IPS-11a (cell line): Measurements from ENCODE around the gene SELENON.

ENCODE experiments used
- H3K4me3 ChIP-seq: one replicate; pipeline ENCODE4 v1.5.1; 2013; ENCODE audit warnings: low read depth, low read length, control low read depth

Gene SELENON

DNA sequence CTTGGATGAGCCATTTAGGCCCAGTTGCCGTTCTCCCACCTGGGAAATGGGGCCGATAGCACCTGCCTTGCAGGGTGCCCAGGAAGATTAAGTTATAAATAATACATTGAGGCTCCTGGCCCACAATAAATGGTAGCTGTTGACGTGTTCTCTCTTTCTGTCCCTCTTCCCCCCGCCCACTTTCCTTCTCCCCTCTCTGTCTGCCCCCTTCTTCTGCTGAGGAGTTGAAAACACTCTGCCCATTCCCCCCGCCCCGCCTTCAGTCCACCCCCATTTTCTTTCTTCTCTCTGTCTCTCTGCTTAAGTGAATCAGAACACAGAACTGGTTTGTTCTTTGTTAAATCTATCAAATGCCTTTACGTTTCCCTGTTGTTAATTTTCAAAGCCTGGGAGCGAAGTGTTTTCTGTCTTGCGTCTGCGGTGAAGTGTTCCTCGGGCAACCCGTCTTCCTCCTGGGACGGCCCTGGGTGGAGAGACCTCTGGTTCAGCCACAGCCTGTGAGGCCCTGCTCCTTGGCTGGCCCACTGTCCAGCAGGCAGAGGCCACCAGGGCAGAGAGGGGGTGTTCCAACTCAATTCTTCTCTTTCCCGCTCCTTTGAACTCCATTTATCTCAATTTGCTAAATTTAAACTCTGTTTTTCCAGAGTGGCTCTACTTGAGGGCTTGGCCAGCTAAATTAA, 29.3 kb upstream of the SELENON start:
- no peak overlapping the region for H3K4me3 ChIP-seq

DNA sequence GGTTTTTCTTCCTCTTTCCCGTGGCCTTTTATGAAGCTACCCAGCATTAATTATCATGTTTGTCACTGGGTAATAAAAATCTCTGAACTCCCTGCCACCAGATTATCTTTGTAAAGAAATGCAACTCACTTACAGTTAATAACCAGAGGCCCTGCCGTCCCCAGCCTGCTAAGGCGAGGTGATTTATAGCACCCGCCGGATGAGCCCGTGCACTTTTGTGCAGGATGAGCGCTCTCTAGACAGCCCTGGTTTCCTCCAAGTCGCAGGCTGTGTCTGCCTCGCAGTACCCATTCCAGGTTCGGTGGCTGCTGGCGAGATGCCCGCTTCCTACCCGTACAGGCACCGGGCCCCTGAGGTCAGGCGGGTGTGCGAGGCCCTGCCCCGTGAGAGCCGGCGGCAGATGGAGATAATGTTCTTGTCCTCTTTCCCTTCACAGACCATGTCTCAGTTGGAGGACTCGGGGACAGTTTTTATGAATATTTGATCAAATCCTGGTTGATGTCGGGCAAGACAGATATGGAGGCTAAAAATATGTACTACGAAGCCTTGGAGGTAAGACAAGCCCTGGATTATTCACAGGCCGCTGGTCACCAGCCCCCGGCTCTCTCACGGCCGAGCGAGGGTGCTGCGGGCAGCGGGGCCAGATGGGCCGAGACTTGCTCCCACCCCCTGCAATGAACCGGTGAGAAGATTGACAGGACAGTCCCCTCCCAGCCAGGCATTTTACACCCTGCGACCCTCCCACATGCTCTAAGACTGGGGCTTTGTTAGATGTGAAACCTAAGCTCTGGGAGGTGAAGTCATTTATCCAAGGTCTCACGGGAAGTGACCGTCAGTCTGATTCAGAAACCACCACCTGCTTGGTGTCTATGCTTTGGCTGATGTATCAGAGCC, 28.5 kb upstream of the SELENON start:
- no peak overlapping the region for H3K4me3 ChIP-seq

DNA sequence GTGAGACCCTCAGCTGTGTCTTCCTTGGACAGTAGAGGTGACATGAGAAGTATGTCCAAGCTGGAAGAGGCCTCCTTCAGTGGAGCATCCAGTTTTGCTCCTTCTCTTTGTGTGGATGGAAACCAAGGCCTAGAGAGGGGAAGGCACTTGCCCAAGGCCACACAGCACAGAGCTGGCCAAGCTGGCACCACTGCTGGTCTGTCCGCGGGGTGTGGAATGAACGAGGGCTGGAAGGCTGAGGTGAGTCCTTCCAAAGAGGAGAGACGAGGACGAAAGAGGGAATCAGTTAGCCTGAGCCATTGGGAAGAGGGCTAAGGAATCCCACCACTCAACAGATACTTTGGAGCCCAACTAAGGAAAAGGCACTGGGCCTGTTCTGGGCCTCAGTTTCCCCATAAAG, 27.8 kb upstream of the SELENON start:
- no peak overlapping the region for H3K4me3 ChIP-seq

DNA sequence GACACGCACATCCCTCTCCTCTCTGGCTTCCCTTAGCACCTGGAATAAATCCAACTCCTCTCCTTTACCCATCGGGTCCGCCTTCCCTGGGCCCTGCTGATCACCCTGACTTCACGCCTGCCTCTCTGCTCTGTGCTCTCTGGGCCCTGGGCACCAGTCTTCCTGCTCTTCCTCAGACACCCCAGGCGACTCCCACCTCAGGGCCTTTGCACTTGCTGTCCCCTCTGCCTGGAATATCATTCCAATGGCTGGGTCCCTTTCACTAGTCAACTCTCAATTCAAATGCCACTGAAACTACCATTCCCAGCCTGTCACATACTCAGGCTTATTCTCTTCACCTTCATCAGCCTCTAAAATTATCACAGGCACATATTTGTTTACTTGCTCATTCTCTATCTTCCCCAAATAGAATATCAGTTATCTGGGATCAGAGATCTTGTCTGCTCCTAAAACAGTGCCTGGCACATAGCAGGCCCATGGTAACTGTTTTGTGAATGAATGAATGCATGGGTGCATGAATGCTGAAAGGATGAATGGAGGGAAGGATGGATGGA, 27.2 kb upstream of the SELENON start:
- no peak overlapping the region for H3K4me3 ChIP-seq

DNA sequence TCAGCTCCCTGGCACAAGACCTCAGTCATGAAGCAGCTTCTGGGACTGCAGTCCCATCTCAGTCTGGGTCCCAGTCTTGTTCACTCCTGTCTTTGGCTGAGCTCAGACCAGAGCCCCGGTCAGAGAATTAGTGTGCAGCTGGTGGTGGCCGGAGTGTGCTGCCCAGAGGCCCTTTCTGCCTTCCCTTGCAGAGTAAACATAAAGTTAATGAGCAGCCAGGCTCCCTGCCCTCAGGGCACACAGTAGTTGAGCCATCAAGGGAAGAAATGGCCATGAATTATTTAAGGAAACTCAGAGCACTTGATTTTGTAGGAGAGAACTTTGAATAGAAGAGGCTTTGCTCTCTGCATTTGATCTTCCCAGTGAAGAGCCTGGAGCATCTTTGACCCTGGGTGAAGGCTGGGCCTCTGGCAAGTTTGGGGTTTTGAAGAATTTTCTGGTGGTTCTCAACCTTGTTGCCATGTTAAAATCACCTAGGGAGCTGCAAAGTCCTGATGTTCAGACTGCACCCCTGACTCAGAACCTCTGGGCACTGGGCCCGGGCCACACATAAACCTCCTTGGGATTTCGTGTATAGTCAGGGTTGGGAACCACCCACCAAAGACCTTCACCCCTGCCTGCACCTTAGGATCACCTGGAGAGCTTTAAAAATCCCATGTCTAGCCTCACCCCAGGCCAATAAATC, 26.4 kb upstream of the SELENON start:
- H3K4me3 ChIP-seq = no peak overlapping the region

DNA sequence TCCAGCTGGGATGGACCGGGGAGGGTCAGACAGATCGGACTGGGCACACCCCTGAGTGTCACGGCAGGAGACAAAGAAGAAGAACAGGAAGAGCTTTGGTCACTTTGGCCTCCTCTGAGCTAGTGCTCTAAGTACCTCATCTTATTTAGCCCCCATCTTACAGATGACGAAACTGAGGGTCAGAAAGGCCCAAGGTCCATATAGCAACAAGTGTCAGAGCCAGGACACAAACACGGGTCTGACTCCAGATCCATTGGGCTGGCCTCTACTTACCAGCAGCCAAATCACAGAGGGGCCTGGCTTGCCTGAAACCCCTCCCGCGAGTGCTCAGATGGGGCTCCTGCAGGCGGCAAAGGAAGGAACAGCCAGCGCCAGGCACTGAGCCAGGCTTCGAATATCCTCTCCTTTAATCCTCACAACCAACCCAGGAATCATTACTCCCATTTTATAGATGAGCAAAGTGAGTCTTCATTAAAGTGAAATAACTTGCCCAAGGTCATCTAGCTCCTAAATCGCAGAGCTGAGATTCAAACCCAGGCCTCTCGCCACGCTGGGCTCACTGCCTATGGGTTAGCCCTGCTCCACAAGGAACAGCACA, 25.7 kb upstream of the SELENON start:
- H3K4me3 ChIP-seq = no peak overlapping the region

DNA sequence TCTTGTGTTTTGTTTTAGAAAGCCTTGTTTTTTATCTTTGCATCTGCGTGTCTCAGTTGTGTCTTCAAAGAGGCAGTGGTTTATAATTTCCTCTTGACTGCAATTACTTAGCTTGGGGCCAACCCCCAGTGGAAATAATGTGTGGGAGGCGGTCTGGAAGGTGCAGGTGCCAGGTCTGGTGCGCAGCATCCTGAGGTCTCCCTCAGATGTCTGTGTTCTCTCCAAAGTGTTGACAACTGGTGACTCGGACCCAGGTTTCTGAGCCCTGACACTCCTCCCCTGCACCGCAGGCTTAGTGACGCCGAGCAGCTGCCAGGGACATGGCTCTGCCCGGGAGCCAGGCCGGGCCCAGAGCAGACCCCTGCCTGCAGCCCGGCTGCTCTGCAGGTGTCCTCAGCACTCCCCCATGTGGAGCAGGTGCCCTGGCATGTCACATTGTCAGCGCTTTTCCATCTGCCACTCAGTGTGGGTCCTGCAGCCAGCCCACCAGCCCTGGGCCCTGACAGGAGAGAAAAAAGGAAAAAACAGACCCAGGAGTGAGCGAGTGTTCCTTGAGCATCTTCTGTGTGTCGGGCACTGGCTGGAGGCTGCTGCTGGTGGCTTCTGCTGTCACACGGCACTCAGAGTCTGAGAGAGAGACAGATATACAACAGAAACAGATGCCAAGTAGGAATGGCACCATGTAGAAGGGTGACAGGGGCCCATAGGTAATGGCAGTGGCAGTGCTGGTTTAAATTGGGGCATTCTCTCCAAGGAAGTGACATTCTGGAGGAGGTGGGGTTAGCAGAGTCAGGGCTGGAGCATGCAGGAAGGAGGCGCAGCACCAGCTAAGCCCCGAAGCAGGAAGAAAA, 24.8 kb upstream of the SELENON start:
- no peak overlapping the region for H3K4me3 ChIP-seq

DNA sequence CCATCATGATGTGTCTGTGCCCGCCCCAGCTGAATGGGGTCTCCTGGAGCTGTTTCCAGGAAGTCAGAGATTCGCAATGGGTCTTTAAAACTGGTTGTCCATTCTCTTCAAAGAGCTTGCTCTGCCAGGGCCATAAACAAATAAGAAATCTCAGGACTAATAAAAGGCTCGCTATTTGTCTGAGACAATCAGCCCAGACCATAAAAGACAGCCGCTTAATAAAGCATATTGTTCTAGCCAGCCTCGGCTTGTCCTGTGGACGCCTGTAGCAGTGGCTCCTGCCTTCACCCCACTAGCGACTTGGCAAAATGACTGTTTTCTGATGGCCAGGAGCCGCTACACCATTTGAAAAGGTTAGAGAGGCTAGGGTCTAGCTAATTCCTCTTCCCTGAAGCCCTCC, 20.6 kb upstream of the SELENON start:
- H3K4me3 ChIP-seq = no peak overlapping the region

DNA sequence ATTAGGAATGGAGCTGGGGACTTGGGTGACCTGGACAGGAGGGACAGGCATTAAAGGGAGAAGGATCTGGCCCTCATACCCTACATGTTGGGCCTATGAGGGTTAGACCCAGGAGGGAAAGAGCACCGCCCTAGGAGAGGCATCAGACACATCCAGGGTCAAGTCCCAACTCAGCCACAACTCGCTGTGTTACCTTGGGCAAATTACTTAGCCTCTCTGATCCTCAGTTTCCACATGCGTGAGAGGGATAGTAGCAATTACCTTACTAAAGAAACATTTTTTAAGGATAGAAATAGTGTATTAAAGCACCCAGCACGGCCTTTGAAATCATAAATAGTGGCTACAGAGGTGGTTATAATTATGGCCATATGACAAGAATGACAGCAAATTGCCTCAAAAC, 20.1 kb upstream of the SELENON start:
- no peak overlapping the region for H3K4me3 ChIP-seq

DNA sequence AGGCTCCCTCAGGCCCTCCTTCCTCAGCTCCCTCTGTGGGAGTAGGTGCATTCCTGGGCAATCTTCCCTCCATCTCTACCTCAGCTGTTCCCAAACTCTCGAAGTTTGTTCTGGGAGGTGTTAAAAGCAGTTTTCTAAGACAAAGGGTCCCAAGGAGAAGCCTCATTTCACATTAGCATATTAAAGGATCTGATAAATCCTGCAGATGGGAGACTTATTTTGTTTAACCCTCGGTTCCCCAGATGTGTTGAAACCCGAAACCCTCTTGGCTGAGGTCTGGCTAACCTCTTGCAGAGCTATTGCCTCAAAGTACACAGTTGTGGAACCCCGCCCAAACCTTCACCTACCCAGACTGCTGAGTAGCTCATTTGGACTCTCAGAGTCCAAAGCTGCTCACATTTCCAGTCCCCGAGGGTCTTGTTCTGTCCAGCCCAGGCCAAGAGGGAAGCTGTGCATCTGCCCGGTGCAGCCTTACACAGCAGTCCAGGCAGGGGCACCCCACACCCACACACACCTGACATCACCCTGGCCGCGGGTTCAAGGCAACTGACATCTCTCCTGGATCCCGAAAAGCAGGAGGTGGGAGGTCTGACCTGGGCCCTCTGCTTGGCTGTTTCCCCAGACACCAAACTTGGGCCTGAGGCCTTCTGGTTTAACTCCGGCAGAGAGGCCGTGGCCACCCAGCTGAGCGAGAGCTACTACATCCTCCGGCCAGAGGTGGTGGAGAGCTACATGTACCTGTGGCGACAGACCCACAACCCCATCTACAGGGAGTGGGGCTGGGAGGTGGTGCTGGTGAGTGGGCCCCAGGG, 19.5 kb upstream of the SELENON start:
- no peak overlapping the region for H3K4me3 ChIP-seq

DNA sequence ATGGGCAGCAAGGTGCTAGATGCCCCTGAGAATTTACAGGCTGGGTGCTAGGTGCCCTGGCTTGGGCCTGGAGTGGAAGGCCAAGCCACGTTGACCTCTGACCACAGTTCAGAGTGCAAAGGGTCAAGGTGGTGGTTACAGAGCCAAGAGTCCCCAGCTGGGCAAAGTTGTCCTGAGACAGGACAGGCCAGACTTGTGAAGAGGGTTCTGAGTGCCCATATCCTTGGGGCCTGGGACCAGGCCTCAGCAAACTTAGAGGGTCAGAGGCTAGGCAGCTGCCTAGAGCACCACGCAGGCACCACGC, 18.9 kb upstream of the SELENON start:
- H3K4me3 ChIP-seq = no peak overlapping the region

DNA sequence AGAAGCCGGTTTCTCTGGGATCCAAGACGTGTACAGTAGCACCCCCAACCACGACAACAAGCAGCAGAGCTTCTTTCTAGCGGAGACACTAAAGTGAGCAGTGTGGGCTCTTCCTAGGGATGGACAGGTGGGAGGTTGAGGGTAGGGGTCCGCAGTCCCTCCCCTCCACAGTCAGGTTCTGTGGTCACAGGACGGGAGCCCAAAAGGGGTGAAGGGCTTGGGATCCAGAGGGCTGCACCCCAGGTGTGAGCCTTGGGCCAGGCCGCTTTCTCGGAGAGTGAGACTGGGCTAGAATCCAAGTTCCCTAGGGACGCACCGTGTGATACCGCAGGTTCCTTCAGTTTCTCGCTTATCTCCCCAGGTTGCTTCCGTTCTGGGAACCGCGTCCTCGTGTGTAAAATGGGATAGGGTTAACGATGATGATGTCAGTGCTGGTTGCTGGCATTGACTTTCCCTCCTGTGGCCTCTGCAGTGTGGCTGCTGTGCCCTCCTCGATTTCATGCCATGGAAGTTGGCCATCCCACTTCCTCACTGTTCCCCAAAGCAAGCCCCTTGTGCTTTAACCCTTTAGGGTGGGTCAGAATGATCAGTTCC, 17.3 kb upstream of the SELENON start:
- no peak overlapping the region for H3K4me3 ChIP-seq

DNA sequence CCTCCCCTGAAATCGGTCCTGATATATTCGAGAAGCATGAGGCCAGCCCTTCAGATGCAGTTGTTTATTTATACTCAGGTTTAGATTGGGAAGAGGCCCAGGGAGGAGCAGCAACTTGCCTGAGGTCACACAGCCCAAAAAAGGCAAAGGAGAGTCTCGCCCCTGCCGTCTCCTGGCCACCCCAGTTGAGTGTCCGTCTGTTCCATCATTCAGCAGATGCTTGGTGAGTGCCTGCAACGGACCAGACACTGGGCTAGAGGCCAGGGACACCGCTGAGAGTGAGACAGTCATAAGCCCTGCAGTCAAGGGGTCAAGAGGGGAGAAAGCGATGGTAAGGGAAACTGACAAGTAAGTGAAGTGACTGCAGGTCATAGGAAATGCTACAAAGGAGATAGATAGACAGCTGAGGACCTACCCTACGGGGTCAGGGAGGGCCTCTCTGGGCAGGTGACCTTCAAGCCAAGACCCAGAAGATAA, 15.4 kb upstream of the SELENON start:
- H3K4me3 ChIP-seq = no peak overlapping the region

DNA sequence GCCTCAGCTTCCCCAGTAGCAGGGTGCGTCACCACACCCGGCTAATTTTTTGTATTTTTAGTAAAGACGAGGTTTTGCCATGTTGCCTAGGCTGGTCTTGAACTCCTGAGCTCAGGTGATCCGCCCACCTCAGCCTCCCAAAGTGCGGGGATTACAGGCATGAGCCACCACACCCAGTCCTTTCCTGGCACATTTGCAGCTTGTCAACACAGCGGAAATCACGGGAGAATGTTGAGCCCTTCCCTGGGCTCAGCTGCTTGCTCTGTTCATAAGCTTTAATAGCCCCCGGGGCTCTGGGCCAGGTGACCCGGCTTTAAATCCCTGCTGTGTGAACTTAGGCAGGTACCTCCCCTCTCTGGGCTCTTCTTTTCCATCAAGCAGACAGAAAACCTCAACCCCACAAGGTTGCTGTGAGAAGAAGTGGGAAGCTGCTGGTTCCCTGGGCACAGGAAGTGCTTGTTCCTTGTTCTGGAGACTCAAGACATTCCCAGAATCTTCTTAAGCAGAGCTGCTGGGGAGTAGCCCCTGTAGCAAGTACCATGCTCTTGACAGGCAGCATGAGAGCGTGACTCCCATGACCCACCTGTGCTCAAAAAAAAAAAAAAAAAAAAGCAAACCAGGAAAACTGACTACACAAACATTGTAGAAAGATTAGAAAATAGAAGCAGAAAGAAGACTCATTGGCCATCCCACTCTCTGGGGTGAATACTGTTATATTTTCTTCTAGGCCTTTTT, 14.5 kb upstream of the SELENON start:
- H3K4me3 ChIP-seq = no peak overlapping the region

DNA sequence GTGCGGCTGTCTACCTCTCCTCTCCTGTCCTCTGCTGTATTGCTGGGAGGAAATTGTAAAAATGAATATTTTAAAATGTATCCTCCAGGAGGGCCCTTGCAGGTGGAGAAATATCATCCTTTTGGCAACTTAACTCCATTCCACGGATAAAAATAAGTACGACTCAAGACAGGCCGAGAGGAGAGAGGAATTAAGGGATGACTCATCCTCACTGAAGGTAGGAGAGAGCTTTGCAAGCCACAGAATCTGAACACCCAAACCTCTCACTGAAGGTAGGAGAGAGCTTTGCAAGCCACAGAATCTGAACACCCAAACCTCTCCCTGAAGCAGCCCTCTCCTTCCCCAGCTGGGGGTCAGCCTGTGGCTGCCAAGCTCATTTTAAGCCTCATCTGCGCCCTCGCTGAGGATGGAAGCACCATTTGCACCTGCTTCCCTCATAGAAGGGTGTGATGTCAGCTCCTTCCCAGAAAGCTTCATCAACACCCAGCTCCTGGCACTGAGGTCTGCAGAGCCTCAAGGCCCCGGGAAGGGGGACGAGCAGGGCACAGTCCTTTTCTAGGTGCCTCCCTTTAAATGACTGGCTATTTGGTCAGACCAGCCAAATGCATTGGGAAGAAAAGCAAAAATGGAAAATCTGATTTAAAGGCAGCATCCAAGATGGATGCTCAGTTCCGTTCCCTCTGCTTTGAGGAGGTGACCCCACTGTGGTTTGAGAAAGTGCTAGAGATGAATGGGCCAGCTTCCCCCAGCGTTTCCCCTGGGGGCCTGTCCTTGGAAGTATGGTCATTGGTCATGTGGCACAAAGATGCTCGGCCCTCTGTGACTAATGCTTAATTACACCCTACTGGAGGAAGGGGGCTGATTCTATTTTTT, 12.9 kb upstream of the SELENON start:
- H3K4me3 ChIP-seq = no peak overlapping the region

DNA sequence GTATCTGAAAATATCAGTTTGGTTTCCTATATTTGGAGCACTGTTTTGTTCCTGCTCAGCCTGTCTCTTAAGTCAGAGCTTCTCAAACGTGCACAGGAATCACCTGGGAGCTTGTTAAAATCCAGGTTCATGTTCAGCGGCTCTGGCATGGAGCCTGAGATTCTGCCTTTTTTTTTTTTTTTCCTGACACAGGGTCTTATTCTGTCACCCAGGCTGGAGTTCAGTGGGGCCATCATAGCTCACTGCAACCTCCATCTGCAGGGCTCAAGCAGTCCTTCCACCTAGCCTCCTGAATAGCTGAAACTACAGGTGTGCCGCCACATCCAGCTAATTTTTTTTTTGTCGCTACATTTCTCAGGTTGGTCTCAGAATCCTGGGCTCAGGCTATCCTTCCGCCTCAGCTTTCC, 12.2 kb upstream of the SELENON start:
- no peak overlapping the region for H3K4me3 ChIP-seq

DNA sequence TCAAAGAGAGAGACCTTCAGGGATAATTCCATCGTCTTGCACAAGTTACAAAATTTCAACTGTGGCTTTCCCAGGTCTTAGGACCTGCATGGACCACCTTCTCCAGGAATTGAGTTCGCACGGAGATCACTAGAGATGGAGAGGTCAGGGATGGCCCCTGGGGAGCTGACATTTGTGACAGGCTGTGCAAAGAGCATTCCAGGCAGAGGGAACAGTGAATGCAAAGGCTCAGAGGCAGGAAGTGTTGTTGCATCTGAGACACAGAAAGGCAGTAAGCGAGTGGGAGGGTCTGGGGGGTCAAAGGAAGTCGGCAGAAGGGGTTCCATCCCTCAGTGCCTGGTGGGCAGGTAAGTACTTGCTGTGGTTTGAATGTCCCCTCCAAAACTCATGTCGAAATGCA, 9.5 kb upstream of the SELENON start:
- no peak overlapping the region for H3K4me3 ChIP-seq
